CD4-positive, alpha-beta T cell treated with Interleukin-4 for 1 hour (primary cell): ENCODE data around the gene IRF8.

Experiments
- DNase-seq, 2 donors: peaks; one replicate each; pipeline ENCODE4 v3.0.0-alpha.2; 2020 to 2022

IRF8 gene

GRCh38 chr16:85914423-85914794, 15.4 kb downstream of the IRF8 start:
- DNase-seq, result no peak

- no peak for DNase-seq
Measured at GRCh38 chr16:85915125-85915845, 16.3 kb downstream of the IRF8 start.

GRCh38 chr16:85916141-85916890, 17.4 kb downstream of the IRF8 start:
- peak in 1 of 2 donors; percentile 55 for DNase-seq

DNA sequence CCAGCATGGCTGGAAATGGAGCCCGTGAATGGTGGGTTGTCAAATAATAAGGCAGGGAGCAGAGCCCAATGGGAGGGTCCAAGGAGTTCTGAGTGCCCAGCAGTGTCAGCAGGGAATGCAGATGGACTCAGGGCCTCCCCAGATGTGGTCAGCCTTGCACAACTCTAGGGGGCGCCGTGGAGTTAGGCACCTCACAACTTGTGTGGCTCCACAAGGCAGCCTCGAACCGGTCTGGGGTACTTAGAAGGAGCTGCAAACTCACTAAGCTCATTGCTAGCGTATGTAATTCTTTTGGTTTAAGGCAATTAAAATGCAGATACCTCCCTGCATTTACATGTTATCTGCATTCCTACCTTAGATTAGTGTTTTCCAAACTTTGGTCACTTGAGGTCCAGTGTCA, 18.1 kb downstream of the IRF8 start:
- DNase-seq, result no peak

GRCh38 chr16:85917959-85918358, 19.0 kb downstream of the IRF8 start:
- DNase-seq, result no peak

- no peak for DNase-seq
Measured at GRCh38 chr16:85918436-85918835, 19.5 kb downstream of the IRF8 start.

DNA sequence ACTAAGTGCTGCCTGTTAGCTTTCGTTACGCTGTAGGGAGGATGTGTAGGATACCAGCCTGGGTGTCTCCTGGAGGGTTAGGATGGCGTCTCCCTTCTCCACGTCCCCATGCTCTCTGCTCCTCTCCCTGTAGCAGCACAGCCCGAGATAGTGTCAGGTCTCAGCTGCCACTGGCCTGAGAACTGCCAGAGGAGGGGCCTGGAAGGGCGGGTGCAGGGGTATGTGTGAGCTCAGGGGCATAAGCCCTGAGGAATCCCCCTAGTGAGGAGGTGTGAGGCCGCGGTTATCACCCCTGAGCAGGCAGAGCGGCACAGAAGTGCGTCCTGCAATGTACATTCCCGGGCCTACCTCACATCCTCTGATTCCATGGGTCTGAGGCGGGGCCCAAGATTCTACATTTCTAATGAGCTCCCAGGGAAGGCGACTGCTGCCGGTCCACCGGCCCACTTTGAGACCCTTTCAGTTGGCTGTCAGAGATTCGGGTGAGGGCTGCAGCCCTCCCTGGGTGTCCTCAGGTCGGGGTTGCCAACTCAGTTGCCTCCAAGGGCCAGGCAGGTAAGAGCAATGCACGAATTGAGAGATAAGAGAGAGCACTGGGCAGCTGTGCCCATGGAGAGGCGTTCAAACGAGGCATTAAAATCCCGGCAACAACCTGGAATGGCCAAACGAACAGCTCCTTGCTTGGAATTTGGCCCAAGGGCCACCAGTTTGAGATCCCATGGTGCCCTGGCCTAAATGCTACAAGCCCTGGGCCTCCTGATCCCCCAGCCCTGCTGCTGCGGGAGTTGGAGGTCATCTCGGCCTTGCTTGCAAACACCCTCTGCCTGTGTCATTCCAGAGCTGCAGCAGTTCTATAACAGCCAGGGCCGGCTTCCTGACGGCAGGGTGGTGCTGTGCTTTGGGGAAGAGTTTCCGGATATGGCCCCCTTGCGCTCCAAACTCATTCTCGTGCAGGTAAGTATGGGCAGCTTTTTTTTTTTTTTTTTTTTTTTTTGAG, 20.6 kb downstream of the IRF8 start:
- no peak for DNase-seq

- no peak for DNase-seq
Measured at GRCh38 chr16:85921026-85921425, 22.1 kb downstream of the IRF8 start.

- DNase-seq, result no peak
Measured at GRCh38 chr16:85923153-85924021, 24.4 kb downstream of the IRF8 start.

GRCh38 chr16:85924675-85925074, 25.7 kb downstream of the IRF8 start:
- DNase-seq, result no peak

GRCh38 chr16:85926370-85926769, 27.4 kb downstream of the IRF8 start:
- no peak for DNase-seq

- no peak for DNase-seq
Measured at GRCh38 chr16:85927371-85927770, 28.4 kb downstream of the IRF8 start.

DNA sequence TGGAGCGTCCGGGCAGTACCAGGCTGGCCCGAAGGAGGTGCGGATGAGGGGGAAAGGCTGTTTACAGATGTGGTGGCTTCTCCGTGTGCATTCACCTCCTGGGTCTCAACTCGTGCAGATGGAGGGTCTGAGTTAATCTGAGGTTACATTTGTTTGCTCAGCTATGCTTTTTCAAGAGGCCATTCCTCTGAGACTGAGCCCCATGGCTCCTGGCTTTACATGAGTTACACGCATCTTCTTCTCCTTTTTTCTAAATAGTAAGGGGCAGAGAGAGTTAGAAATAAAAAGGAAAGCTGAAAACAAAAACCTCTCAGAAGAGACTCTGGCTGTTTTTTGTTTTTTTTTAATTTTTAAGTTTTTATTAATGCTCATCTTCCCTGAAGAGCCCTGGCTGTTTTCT, 29.0 kb downstream of the IRF8 start:
- DNase-seq, result no peak

GRCh38 chr16:85928401-85928820, 29.4 kb downstream of the IRF8 start:
- peak in 1 of 2 donors; percentile 61 for DNase-seq

- DNase-seq, result no peak
Measured at GRCh38 chr16:85929259-85929721, 30.3 kb downstream of the IRF8 start.

DNA sequence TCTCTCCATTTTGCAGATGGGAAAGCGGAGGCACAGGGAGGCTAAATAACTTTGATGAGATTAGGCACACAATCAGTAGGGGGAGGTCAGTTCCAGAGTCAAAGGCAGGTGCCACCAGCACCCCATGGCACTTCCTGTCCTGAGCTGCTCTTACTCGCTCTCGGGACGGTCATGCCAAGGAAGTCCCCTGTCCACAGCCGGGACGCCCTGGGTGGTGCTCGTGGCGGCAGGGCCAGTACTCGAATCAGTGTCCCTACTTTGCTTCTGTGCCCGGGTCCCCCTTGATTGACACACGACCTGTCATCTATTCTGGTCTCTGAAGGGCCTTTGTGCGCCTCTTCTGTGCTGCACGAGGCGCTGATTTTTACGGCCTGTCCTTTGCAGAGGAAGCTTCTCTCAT, 31.3 kb downstream of the IRF8 start:
- DNase-seq, result no peak

GRCh38 chr16:85931596-85932402, 32.8 kb downstream of the IRF8 start:
- peak in 1 of 2 donors; percentile 54 for DNase-seq

GRCh38 chr16:85934210-85934609, 35.2 kb downstream of the IRF8 start:
- DNase-seq, result no peak

- no peak for DNase-seq
Measured at GRCh38 chr16:85935391-85935973, 36.5 kb downstream of the IRF8 start.

- peak; percentile 76 to 84 for DNase-seq
Measured at GRCh38 chr16:85935974-85936760, 37.2 kb downstream of the IRF8 start.
